Measurements from ENCODE around the gene P3H2.
"Not testable (repeated sequence)": the region's sequence is repeated elsewhere in the genome, so short reads cannot be mapped to it uniquely, and the experiment has no call there.

P3H2 gene

GRCh38 chr3:190073264-190074008 lies 47.3 kb downstream of the P3H2 start:
- H3K27ac ChIP-seq: no peak overlapping the region
- TF ChIP-seq CTCF (IDR thresholded peaks at IDR 0.05) (no peak), ZFX (IDR thresholded peaks at IDR 0.05; ENCODE audit: borderline replicate concordance) (no peak)

GRCh38 chr3:190072856-190073255 lies 47.8 kb downstream of the P3H2 start:
- no peak overlapping the region for H3K27ac ChIP-seq
- no peak for TF ChIP-seq CTCF (IDR thresholded peaks at IDR 0.05)
- TF ChIP-seq ZFX (IDR thresholded peaks at IDR 0.05; ENCODE audit: borderline replicate concordance): no peak

GRCh38 chr3:190071921-190072320 lies 48.8 kb downstream of the P3H2 start:
- not testable (repeated sequence) for H3K27ac ChIP-seq

GRCh38 chr3:190070622-190071347 lies 49.9 kb downstream of the P3H2 start:
- no peak for TF ChIP-seq CTCF (IDR thresholded peaks at IDR 0.05)
- no peak for TF ChIP-seq ZFX (IDR thresholded peaks at IDR 0.05; ENCODE audit: borderline replicate concordance)
- H3K27ac ChIP-seq: no peak overlapping the region

- no peak overlapping the region for H3K27ac ChIP-seq
- no peak for TF ChIP-seq ZFX (IDR thresholded peaks at IDR 0.05; ENCODE audit: borderline replicate concordance)
- no peak for TF ChIP-seq CTCF (IDR thresholded peaks at IDR 0.05)
Measured at GRCh38 chr3:190065204-190065603, 55.5 kb downstream of the P3H2 start.

GRCh38 chr3:190064659-190065058 lies 56.0 kb downstream of the P3H2 start:
- no peak overlapping the region for H3K27ac ChIP-seq
- TF ChIP-seq ZFX (IDR thresholded peaks at IDR 0.05; ENCODE audit: borderline replicate concordance) (no peak), CTCF (IDR thresholded peaks at IDR 0.05) (no peak)

GRCh38 chr3:190064112-190064511 lies 56.6 kb downstream of the P3H2 start:
- TF ChIP-seq CTCF (IDR thresholded peaks at IDR 0.05) (no peak), ZFX (IDR thresholded peaks at IDR 0.05; ENCODE audit: borderline replicate concordance) (no peak)
- H3K27ac ChIP-seq: no peak overlapping the region

Measured in 22Rv1 (cell line).